Nephron progenitor cell (in vitro differentiated cells): ENCODE results near the gene PCNX2.
"Not testable (repeated sequence)": the region's sequence is repeated elsewhere in the genome, so short reads cannot be mapped to it uniquely, and the experiment has no call there.

Experiments
- DNase-seq: peaks from one replicate; pipeline ENCODE4 v3.0.0; 2021
- H3K27ac Mint-ChIP-seq: 2 replicates; pipeline ENCODE4 v1.8.0; 2021; ENCODE audit warnings: mild to moderate bottlenecking, moderate library complexity, mixed read lengths
- H3K27me3 Mint-ChIP-seq: 2 replicates; pipeline ENCODE4 v1.8.0; 2021; ENCODE audit warnings: mild to moderate bottlenecking, low read depth, mixed read lengths; ENCODE audit not compliant: poor library complexity
- H3K36me3 Mint-ChIP-seq: 2 replicates; pipeline ENCODE4 v1.8.0; 2021; ENCODE audit warnings: low read depth, mixed read lengths
- H3K4me1 Mint-ChIP-seq: 2 replicates; pipeline ENCODE4 v1.8.0; 2021; ENCODE audit warnings: mixed read lengths
- H3K4me3 Mint-ChIP-seq: 2 replicates; pipeline ENCODE4 v1.8.0; 2021; ENCODE audit warnings: mild to moderate bottlenecking, moderate library complexity, mixed read lengths
- H3K9me3 Mint-ChIP-seq: 2 replicates; pipeline ENCODE4 v1.8.0; 2021; ENCODE audit warnings: mild to moderate bottlenecking, moderate library complexity, mixed read lengths
- TF ChIP-seq, protein P1 (sequence below): fragments of 200-600 bp; sonication (generic); IDR thresholded peaks from 2 replicates; pipeline ENCODE4 v1.5.0; 2021; ENCODE audit warnings: antibody characterized with exemption

PCNX2 gene

DNA sequence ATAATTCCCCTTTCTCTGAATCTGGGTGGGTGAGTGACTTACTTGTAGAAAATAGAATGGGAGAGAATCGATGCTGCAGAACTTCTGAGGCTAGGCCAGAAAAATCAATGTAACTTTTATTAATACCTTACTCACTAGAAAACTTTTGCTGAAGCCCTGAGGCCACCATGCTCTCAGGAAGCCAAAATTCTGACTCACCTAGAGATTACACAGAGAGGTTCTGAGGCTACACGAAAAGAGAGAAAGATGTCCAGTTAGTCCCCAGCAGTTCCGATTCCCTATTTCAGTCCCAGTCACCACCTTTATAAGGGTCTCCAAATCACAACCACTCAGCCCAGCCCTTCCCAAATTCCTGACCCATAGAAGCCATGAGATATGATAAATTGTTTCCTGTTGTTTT is 210.0 kb downstream of the PCNX2 start:
- H3K27me3 Mint-ChIP-seq = peaks cover 3% of the 10 kb centered on the region
- H3K9me3 Mint-ChIP-seq = no peaks in the 10 kb centered on the region
- no peak overlapping the region for H3K4me3 Mint-ChIP-seq
- TF ChIP-seq, protein P1, sequence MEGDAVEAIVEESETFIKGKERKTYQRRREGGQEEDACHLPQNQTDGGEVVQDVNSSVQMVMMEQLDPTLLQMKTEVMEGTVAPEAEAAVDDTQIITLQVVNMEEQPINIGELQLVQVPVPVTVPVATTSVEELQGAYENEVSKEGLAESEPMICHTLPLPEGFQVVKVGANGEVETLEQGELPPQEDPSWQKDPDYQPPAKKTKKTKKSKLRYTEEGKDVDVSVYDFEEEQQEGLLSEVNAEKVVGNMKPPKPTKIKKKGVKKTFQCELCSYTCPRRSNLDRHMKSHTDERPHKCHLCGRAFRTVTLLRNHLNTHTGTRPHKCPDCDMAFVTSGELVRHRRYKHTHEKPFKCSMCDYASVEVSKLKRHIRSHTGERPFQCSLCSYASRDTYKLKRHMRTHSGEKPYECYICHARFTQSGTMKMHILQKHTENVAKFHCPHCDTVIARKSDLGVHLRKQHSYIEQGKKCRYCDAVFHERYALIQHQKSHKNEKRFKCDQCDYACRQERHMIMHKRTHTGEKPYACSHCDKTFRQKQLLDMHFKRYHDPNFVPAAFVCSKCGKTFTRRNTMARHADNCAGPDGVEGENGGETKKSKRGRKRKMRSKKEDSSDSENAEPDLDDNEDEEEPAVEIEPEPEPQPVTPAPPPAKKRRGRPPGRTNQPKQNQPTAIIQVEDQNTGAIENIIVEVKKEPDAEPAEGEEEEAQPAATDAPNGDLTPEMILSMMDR = no peak
- peak overlapping the region; percentile 79 for H3K27ac Mint-ChIP-seq
- H3K4me1 Mint-ChIP-seq = peaks cover 61% of the 10 kb centered on the region
- no peak for DNase-seq
- peaks cover 13% of the 10 kb centered on the region for H3K36me3 Mint-ChIP-seq

DNA sequence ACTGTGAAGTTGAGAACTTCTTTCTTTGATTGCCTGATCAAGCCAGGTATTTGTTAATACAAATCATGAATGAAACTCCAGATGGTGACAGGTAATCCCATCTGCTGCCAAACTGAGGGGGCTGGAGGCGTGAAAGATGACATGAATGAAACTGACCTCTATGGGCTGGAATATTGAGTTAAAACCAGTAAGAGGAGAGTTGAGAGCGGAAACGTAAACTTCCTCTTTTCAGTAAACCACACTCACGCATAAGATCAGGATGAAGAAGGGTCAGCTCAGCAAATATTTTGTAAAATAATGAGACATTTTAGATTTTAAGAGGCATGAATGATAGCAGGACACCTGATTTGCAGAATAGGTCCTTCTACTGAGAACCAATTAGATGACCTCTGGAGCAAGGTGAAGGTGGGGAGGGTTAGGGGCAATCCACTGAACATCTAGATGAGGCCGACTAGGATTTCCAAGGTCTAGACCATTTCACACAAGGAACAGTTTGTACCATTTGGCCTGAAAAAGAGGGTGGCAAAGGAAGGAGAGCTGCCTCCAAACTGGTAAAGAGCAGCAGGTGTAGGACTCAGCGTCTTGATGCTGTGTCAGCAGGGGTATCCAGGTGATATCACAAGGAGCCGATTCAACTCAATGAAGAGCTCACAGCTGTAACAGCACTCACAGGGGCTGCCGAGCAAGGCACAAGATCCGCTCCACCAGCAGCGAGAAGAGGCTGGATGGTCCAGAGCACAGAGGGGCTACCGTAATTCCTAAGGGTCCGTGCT is 212.6 kb downstream of the PCNX2 start:
- Mint-ChIP-seq H3K4me3 (no peak overlapping the region), H3K27ac (no peak overlapping the region), H3K36me3 (peaks cover 8% of the 10 kb centered on the region), H3K4me1 (peaks cover 56% of the 10 kb centered on the region), H3K9me3 (no peaks in the 10 kb centered on the region), H3K27me3 (peaks cover 7% of the 10 kb centered on the region)
- DNase-seq = no peak
- TF ChIP-seq, protein P1 = no peak

DNA sequence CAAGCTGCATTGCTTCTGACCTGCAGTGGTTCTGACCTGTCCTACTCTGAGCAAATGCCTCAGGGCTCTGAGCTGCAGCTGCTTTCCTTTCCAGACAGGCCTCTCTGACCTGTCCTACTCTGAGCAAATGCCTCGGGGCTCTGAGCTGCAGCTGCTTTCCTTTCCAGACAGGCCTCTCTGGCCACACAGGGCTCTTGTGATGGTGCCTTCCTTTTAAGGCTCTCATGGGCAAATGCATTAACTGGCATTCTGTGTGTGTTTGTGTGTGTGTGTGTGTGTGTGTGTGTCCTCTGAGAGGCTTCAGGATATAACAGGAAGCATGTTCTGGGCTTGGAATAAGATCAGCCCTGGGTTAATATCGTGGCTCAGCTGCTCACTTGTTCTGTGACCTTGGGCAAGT is 213.8 kb downstream of the PCNX2 start:
- H3K27ac Mint-ChIP-seq = no peak overlapping the region
- no peak overlapping the region for H3K4me3 Mint-ChIP-seq
- peaks cover 7% of the 10 kb centered on the region for H3K27me3 Mint-ChIP-seq
- H3K4me1 Mint-ChIP-seq = peaks cover 53% of the 10 kb centered on the region
- H3K36me3 Mint-ChIP-seq = peaks cover 8% of the 10 kb centered on the region
- TF ChIP-seq, protein P1 = no peak
- no peak for DNase-seq
- no peaks in the 10 kb centered on the region for H3K9me3 Mint-ChIP-seq

DNA sequence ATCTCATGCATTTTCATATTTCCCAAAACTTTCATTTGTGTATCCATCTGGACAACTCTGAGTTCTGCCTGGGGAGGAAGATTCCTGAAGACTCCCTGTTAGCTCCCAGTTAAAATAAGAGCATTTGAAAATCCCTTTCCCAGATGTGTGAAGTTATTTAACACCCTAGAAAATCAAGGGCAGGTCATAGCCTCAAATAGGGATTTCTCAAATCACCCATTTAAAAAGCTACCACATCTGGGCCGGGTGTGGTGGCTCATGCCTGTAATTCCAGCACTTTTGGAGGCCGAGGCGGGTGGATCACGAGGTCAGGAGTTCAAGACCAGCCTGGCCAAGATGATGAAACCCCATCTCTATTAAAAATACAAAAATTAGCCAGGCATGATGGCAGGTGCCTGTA is 214.7 kb downstream of the PCNX2 start:
- H3K4me3 Mint-ChIP-seq, H3K27me3 Mint-ChIP-seq, H3K9me3 Mint-ChIP-seq, H3K36me3 Mint-ChIP-seq, H3K27ac Mint-ChIP-seq, DNase-seq: not testable (repeated sequence)
- peaks cover 55% of the 10 kb centered on the region for H3K4me1 Mint-ChIP-seq

DNA sequence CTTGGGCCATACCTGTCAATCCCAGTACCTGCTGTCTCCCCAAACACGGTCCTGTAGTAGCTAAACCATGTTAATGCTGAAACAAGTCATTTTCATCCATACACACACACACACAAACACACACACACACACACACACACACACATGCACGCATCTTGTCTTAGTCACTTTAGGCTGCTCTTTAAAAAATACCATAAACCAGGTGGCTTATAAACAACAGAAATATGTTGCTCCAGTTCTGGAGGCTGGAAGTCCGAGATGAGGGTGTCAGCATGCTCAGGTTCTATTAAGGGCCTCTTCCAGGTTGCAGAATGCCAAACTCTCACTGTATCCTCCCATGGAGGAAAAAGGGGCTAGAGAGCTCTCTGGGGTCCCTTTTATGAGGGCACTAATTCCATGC is 215.2 kb downstream of the PCNX2 start:
- DNase-seq = no peak
- H3K9me3 Mint-ChIP-seq = peaks cover 5% of the 10 kb centered on the region
- H3K27ac Mint-ChIP-seq = no peak overlapping the region
- H3K4me3 Mint-ChIP-seq = no peak overlapping the region
- TF ChIP-seq, protein P1 = no peak
- H3K27me3 Mint-ChIP-seq = peaks cover 7% of the 10 kb centered on the region
- peaks cover 53% of the 10 kb centered on the region for H3K4me1 Mint-ChIP-seq
- H3K36me3 Mint-ChIP-seq = peaks cover 3% of the 10 kb centered on the region

DNA sequence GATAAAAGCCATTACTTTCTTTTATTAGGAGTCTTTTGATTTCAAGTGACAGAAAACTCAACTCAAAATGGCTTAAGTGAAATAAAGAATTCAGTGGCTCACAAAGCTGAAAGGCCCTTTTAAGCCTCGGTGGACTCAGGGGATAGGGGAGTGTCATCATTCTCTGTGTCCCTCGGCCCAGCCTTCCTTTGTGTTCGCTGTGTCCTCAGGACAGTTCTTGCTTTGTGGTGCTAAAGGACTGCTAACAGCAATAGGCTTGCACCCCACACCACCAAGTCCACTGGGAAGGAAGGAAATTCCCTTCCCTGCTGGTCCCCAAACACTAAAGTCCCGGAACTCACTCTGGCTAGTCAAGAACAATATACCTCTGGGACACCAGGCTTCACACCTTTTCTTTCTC is 216.0 kb downstream of the PCNX2 start:
- H3K9me3 Mint-ChIP-seq = peaks cover 10% of the 10 kb centered on the region
- H3K36me3 Mint-ChIP-seq = peaks cover 10% of the 10 kb centered on the region
- H3K27ac Mint-ChIP-seq = no peak overlapping the region
- H3K4me1 Mint-ChIP-seq = peaks cover 53% of the 10 kb centered on the region
- H3K27me3 Mint-ChIP-seq = peaks cover 7% of the 10 kb centered on the region
- no peak overlapping the region for H3K4me3 Mint-ChIP-seq
- DNase-seq = no peak
- TF ChIP-seq, protein P1 = no peak
